GM12878 (cell line): ENCODE results near the gene RAPGEF3. TPM values are rescaled to one million over a fixed set of nuclear protein-coding genes. Genes with fewer than 3 reads are reported as not detected.

Source experiments
- ATAC-seq: fragments of 200-7000 bp; cut with Tn5 transposase; 3 replicates; pipeline ENCODE4 v1.9.1; 2020; ENCODE audit warnings: mild to moderate bottlenecking, moderate library complexity
- BruUV-seq: library from RNA; stranded (reverse); fragments of 400-500 nt; replicated peaks from 2 replicates; lab custom pipeline; 2021; lab: Mats Ljungman, UMichigan
- CTCF ChIA-PET: fragments of 300-600 bp; sonication (Branson Sonifier 250); formaldehyde crosslinking; extraction: SDS; loops from one replicate; lab custom pipeline; 2021; ENCODE audit warnings: inconsistent platforms; lab: Yijun Ruan, JAX
- POLR2A ChIA-PET: fragments of 350-600 bp; formaldehyde crosslinking; extraction: SDS; loops from one replicate; lab custom pipeline; 2021; ENCODE audit warnings: inconsistent platforms; lab: Charles Lee
- RAD21 ChIA-PET: fragments of 300-600 bp; sonication (Branson Sonifier 250); formaldehyde crosslinking; loops from one replicate; lab custom pipeline; 2023; ENCODE audit warnings: antibody characterized with exemption; ENCODE audit not compliant: unreplicated experiment; lab: Charles Lee
- SMC1A ChIA-PET: fragments of 300-600 bp; sonication (Branson Sonifier 250); formaldehyde crosslinking; loops from one replicate; lab custom pipeline; 2023; ENCODE audit not compliant: unreplicated experiment, uncharacterized antibody; lab: Charles Lee
- DNase-seq: peaks from one replicate; pipeline ENCODE4 v3.0.0-alpha.2; 2011; ENCODE audit warnings: low read depth, low spot score
- FAIRE-seq: peaks from 3 replicates; lab custom pipeline; 2011; peaks lifted over from hg19 to GRCh38; lab: Jason Lieb, UNC
- H2AFZ ChIP-seq: 2 replicates; pipeline ENCODE4 v1.6.0; 2011; ENCODE audit warnings: low read depth, low read length, control low read depth; ENCODE audit not compliant: control insufficient read depth
- H3K27ac ChIP-seq: 2 replicates; pipeline ENCODE4 v1.5.1; 2011; ENCODE audit warnings: control low read depth; ENCODE audit not compliant: control insufficient read depth, insufficient read depth
- H3K27me3 ChIP-seq, 2 experiments: replicated peaks in 1 of 2; 2 replicates each; pipeline versions ENCODE4 v1.6.0 to v1.6.1; 2011; ENCODE audit warnings: low read length in 1 of 2; ENCODE audit not compliant: control insufficient read depth in 2 of 2, insufficient read depth in 2 of 2
- H3K36me3 ChIP-seq, 2 experiments: 2 replicates each; pipeline ENCODE4 v1.5.1; 2011; ENCODE audit warnings: low read length in 1 of 2; ENCODE audit not compliant: control insufficient read depth in 2 of 2, insufficient read depth in 2 of 2
- H3K4me1 ChIP-seq: 2 replicates; pipeline ENCODE4 v1.6.1; 2011; ENCODE audit warnings: mild to moderate bottlenecking, low read length, moderate library complexity, mixed read lengths; ENCODE audit not compliant: control insufficient read depth, insufficient read depth
- H3K4me2 ChIP-seq: 2 replicates; pipeline ENCODE4 v1.6.0; 2011; ENCODE audit warnings: control low read depth; ENCODE audit not compliant: control insufficient read depth, insufficient read depth
- H3K4me3 ChIP-seq: fragments of 200-600 bp; sonication (generic); 2 replicates; pipeline ENCODE4 v1.5.1; 2016
- H3K79me2 ChIP-seq: 2 replicates; pipeline ENCODE4 v1.6.0; 2011; ENCODE audit warnings: low read length; ENCODE audit not compliant: control insufficient read depth, insufficient read depth
- H3K9ac ChIP-seq: 2 replicates; pipeline ENCODE4 v1.8.0; 2011; ENCODE audit warnings: low read length, control low read depth, mixed read lengths; ENCODE audit not compliant: control insufficient read depth, insufficient read depth
- H3K9me3 ChIP-seq: replicated peaks from 3 replicates; pipeline ENCODE4 v1.5.1; 2011; ENCODE audit warnings: mild to moderate bottlenecking, low read length; ENCODE audit not compliant: control insufficient read depth, insufficient read depth
- H4K20me1 ChIP-seq: 2 replicates; pipeline ENCODE4 v1.6.0; 2011; ENCODE audit not compliant: control insufficient read depth, insufficient read depth
- BMI1 ChIP-seq: fragments of 450-650 bp; IDR thresholded peaks from 2 replicates; pipeline ENCODE4 v1.6.1; 2016; ENCODE audit warnings: mild to moderate bottlenecking, moderate library complexity, borderline replicate concordance
- MEF2A ChIP-seq: IDR thresholded peaks from 2 replicates; pipeline ENCODE4 v1.6.1; 2011; ENCODE audit warnings: low read depth, mild to moderate bottlenecking, low read length, moderate library complexity; ENCODE audit not compliant: insufficient read depth
- PRDM15 ChIP-seq: fragments of 450-650 bp; formaldehyde crosslinking; IDR thresholded peaks from 2 replicates; pipeline ENCODE4 v1.4.0; 2020; ENCODE audit warnings: mild to moderate bottlenecking, moderate library complexity
- SPI1 ChIP-seq: IDR thresholded peaks from 2 replicates; pipeline ENCODE4 v1.6.1; 2011; ENCODE audit warnings: low read depth, mild to moderate bottlenecking, low read length, moderate library complexity, borderline replicate concordance; ENCODE audit not compliant: insufficient read depth
- ZNF384 ChIP-seq: IDR thresholded peaks from 2 replicates; pipeline ENCODE4 v1.6.1; 2012; ENCODE audit warnings: low read depth, mild to moderate bottlenecking, low read length, improper control_type of control experiment, borderline replicate concordance
- WGBS: methylation state at CpG from one replicate; pipeline ENCODE4 v1.1.6; 2016; ENCODE audit warnings: low lambda C conversion rate; ENCODE audit not compliant: insufficient replicate concordance, insufficient coverage; ENCODE audit errors: missing lambda C conversion rate; 5-methylcytosine and 5-hydroxymethylcytosine counted together
- in situ Hi-C: fragments of 300-500 bp; cut with MboI; formaldehyde crosslinking; loops from 9 replicates; pipeline ENCODE4 v1.14.3; 2018; ENCODE audit warnings: mixed read lengths
- intact Hi-C: fragments of 100-400 bp; cut with micrococcal nuclease; formaldehyde crosslinking; loops from one replicate; pipeline ENCODE4 v1.14.2; 2022; ENCODE audit not compliant: unreplicated experiment
- polyA plus RNA-seq, 11 experiments: library from polyadenylated mRNA; depleted of rRNA in 4 of 11; unstranded in 6 of 11; stranded (reverse) in 5 of 11; fragments of >200 nt; fragmentation: Nextera tagmentation in 4 of 11; fragmentation: Illumina TruSeq in 1 of 11; extraction: Ambion mirVana in 4 of 11; extraction: Trizol in 1 of 11; gene quantifications; 1 replicate in 1 of 11; 2 replicates in 10 of 11; pipeline versions ENCODE4 v1.2.1 to v1.2.3, GENCODE V29; 2011 to 2016; ENCODE audit warnings: inconsistent platforms in 2 of 11, missing spikeins in 2 of 11, low read depth in 1 of 11
- total RNA-seq, 4 experiments: library from RNA; depleted of rRNA in 3 of 4; stranded (reverse); fragments of >200 nt in 3 of 4; fragmentation: Illumina TruSeq in 1 of 4; extraction: Trizol in 1 of 4; gene quantifications; 2 replicates each; pipeline versions ENCODE4 v1.2.1 to v1.2.3, GENCODE V29; 2013 to 2021

Gene RAPGEF3
- total and polyA plus RNA-seq, 10 of the 15 experiments (the other 5 are each of a cell fraction or from before 2014, with no cell fraction given): 0.02 to 0.92 (median 0.31) TPM; not detected in 2

DNA sequence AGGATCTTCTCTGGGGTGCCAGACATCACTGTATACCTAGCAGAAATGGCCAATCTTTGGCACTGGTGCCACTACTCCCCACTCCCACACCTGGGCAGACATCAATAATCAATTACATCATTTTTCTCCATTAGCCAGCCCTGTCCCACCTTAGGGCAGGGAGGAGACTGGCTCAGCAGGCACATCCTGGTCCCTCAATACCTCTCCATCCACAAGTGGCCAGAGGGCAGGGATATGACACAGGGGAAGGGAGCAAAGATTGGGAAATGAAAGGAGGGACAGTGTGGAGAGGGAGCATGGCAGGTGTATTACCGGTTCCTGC is 10.2 kb downstream of the RAPGEF3 start:
- ChIA-PET RAD21 (interaction anchor here (2.2 kb wide), 1 partner anchor 18 kb away, joined by 6 read pairs; no protein-coding TSS in a partner anchor), SMC1A (interaction anchor here (0.8 to 10.3 kb wide), 2 partner anchors 10 to 19 kb away, joined by 3 to 277 read pairs; partner anchors contain the start of gene RAPGEF3), POLR2A (no interaction called here), CTCF (interaction anchor here (10.0 to 10.4 kb wide), 2 partner anchors 8 to 25 kb away, joined by 507 to 814 read pairs; partner anchors contain the start of genes RAPGEF3 and SLC48A1)
- Histone ChIP-seq H2AFZ (no peak overlapping the region), H3K4me2 (no peak overlapping the region), H3K27ac (no peak overlapping the region), H3K4me1 (peaks cover 8% of the 10 kb centered on the region), H3K27me3 (no peaks in the 10 kb centered on the region), H3K36me3 (no peaks in the 10 kb centered on the region), H3K9me3 (no peaks in the 10 kb centered on the region), H3K9ac (no peak overlapping the region), H3K79me2 (no peaks in the 10 kb centered on the region), H4K20me1 (no peaks in the 10 kb centered on the region), H3K4me3 (no peak overlapping the region)
- ATAC-seq (no peak), DNase-seq (no peak), FAIRE-seq (no peak)
- no TSS peak for BruUV-seq
- TF ChIP-seq ZNF384: no peak
- no peak for TF ChIP-seq PRDM15 (CRISPR knock-in tag)
- no peak for TF ChIP-seq SPI1
- TF ChIP-seq MEF2A: no peak
- no peak for TF ChIP-seq BMI1
- in situ Hi-C loops (no loop called here), intact Hi-C loops (no loop called here)
- 100% methylated on average over 1 of the region's 1 CpG for WGBS
